Vagina (tissue), 2 donors: ENCODE results near the gene NR3C2.

Source experiments
- POLR2A ChIP-seq, 2 donors: fragments of 450-650 bp; IDR thresholded peaks; one replicate each; pipeline ENCODE4 v1.6.1; 2017; ENCODE audit warnings: antibody characterized with exemption in 2 of 2, mild to moderate bottlenecking in 2 of 2, moderate library complexity in 2 of 2
- TF ChIP-seq, protein P1 (sequence below), 3 experiments: fragments of 450-650 bp in 2 of 3; fragments of 200-600 bp in 1 of 3; sonication (generic) in 1 of 3; IDR thresholded peaks; one replicate each; pipeline ENCODE4 v1.5.1; 2017 to 2019; ENCODE audit warnings: antibody characterized with exemption in 3 of 3, mild to moderate bottlenecking in 2 of 3, moderate library complexity in 2 of 3

DNA sequence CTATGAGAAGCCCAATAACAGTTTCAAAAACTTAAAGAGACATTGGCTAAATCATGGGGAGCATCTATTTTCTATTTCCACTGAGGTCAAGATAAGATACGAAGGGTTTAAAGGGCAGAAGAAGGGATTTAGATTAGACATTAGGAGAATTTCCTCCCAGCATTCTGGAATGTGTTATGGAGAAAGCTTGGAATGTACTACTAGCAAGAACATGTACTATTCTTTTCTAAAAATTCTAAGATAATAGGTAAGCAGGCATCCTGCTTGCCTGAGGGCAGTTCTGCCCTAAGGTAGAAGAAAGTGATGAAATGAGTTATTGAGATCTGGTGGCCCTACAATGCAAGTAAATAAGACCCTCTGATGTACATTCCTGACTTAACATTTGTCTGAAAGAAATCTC is 279.2 kb downstream of the NR3C2 start:
- TF ChIP-seq, protein P1, sequence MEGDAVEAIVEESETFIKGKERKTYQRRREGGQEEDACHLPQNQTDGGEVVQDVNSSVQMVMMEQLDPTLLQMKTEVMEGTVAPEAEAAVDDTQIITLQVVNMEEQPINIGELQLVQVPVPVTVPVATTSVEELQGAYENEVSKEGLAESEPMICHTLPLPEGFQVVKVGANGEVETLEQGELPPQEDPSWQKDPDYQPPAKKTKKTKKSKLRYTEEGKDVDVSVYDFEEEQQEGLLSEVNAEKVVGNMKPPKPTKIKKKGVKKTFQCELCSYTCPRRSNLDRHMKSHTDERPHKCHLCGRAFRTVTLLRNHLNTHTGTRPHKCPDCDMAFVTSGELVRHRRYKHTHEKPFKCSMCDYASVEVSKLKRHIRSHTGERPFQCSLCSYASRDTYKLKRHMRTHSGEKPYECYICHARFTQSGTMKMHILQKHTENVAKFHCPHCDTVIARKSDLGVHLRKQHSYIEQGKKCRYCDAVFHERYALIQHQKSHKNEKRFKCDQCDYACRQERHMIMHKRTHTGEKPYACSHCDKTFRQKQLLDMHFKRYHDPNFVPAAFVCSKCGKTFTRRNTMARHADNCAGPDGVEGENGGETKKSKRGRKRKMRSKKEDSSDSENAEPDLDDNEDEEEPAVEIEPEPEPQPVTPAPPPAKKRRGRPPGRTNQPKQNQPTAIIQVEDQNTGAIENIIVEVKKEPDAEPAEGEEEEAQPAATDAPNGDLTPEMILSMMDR (IDR thresholded peaks at IDR 0.05): no peak
- no peak for TF ChIP-seq POLR2A (IDR thresholded peaks at IDR 0.05)
